CD4-positive, alpha-beta T cell treated with Interleukin-1 beta for 1 hour (primary cell): Measurements from ENCODE around the gene MBNL3.
A peak's percentile ranks its signal among the peaks of the same experiment; 100 is the strongest.
"Not testable (repeated sequence)": the region's sequence is repeated elsewhere in the genome, so short reads cannot be mapped to it uniquely, and the experiment has no call there.

Experiments used
- DNase-seq, 2 donors: peaks; one replicate each; pipeline ENCODE4 v3.0.0-alpha.2; 2020 to 2022

MBNL3 gene

GRCh38 chrX:132474544-132475248 lies 14.1 kb downstream of the MBNL3 start:
- no peak for DNase-seq

GRCh38 chrX:132472397-132472796 lies 16.4 kb downstream of the MBNL3 start:
- DNase-seq: no peak

GRCh38 chrX:132470831-132471230 lies 18.0 kb downstream of the MBNL3 start:
- no peak for DNase-seq

GRCh38 chrX:132470179-132470578 lies 18.7 kb downstream of the MBNL3 start:
- DNase-seq: no peak

- no peak for DNase-seq
Measured at GRCh38 chrX:132468454-132468853, 20.4 kb downstream of the MBNL3 start.

- DNase-seq: no peak
Measured at GRCh38 chrX:132467989-132468388, 20.8 kb downstream of the MBNL3 start.

- no peak for DNase-seq
Measured at GRCh38 chrX:132467026-132467425, 21.8 kb downstream of the MBNL3 start.

GRCh38 chrX:132463411-132463810 lies 25.4 kb downstream of the MBNL3 start:
- peak; percentile 7 to 13 for DNase-seq

- DNase-seq: no peak
Measured at GRCh38 chrX:132461886-132462285, 27.0 kb downstream of the MBNL3 start.

GRCh38 chrX:132452911-132453550 lies 35.8 kb downstream of the MBNL3 start:
- DNase-seq: no peak

- DNase-seq: not testable (repeated sequence)
Measured at GRCh38 chrX:132445909-132446308, 42.9 kb downstream of the MBNL3 start.

- DNase-seq: no peak
Measured at GRCh38 chrX:132444936-132445335, 43.9 kb downstream of the MBNL3 start.

- no peak for DNase-seq
Measured at GRCh38 chrX:132443196-132444135, 45.4 kb downstream of the MBNL3 start.

- no peak for DNase-seq
Measured at GRCh38 chrX:132442691-132443090, 46.1 kb downstream of the MBNL3 start.

- DNase-seq: no peak
Measured at GRCh38 chrX:132435222-132435621, 53.6 kb downstream of the MBNL3 start.

GRCh38 chrX:132433551-132433950 lies 55.3 kb downstream of the MBNL3 start:
- DNase-seq: no peak

GRCh38 chrX:132433001-132433400 lies 55.8 kb downstream of the MBNL3 start:
- DNase-seq: no peak

- no peak for DNase-seq
Measured at GRCh38 chrX:132428896-132429295, 59.9 kb downstream of the MBNL3 start.

GRCh38 chrX:132426695-132427281 lies 62.0 kb downstream of the MBNL3 start:
- DNase-seq: no peak

GRCh38 chrX:132425744-132426318 lies 63.0 kb downstream of the MBNL3 start:
- DNase-seq: no peak

GRCh38 chrX:132423323-132423722 lies 65.5 kb downstream of the MBNL3 start:
- DNase-seq: no peak

GRCh38 chrX:132415012-132415411 lies 73.8 kb downstream of the MBNL3 start:
- no peak for DNase-seq

- no peak for DNase-seq
Measured at GRCh38 chrX:132414404-132414803, 74.4 kb downstream of the MBNL3 start.
